ENCODE measurements around the gene ADIPOR2. TPM values are rescaled to one million over a fixed set of nuclear protein-coding genes. Genes with fewer than 3 reads are reported as not detected.

Gene ADIPOR2
- total RNA-seq, 4 donors from 2014 or later: 40.3 to 47.9 (median 43.4) TPM

GRCh38 chr12:1825382-1826102, 134.7 kb downstream of the ADIPOR2 start:
- DNase-seq (ENCODE audit: low spot score in 2 of 2): no peak
- Histone ChIP-seq H3K4me3 (no peak overlapping the region), H3K9me3 (no peaks in the 10 kb centered on the region), H3K27me3 (peaks cover 96% of the 10 kb centered on the region), H3K36me3 (no peaks in the 10 kb centered on the region), H3K27ac (no peak overlapping the region), H3K4me1 (no peaks in the 10 kb centered on the region)
- WGBS: 79% methylated on average over 7 of the region's 14 CpGs
- TF ChIP-seq POLR2A (IDR thresholded peaks at IDR 0.05): no peak
- TF ChIP-seq CTCF (IDR thresholded peaks at IDR 0.05): no peak
- TF ChIP-seq EP300 (IDR thresholded peaks at IDR 0.05): no peak
- no peak for TF ChIP-seq POLR2AphosphoS5 (IDR thresholded peaks at IDR 0.05)

GRCh38 chr12:1826401-1826800, 135.5 kb downstream of the ADIPOR2 start:
- 61% methylated on average over 13 of the region's 15 CpGs for WGBS
- TF ChIP-seq CTCF (IDR thresholded peaks at IDR 0.05) (no peak), POLR2AphosphoS5 (IDR thresholded peaks at IDR 0.05) (no peak), POLR2A (IDR thresholded peaks at IDR 0.05) (no peak), EP300 (IDR thresholded peaks at IDR 0.05) (no peak)
- no peak for DNase-seq (ENCODE audit: low spot score in 2 of 2)
- H3K27ac ChIP-seq: no peak overlapping the region
- H3K4me1 ChIP-seq: peaks cover 7% of the 10 kb centered on the region
- H3K27me3 ChIP-seq: peaks cover 96% of the 10 kb centered on the region
- H3K36me3 ChIP-seq: no peaks in the 10 kb centered on the region
- H3K4me3 ChIP-seq: no peak overlapping the region
- H3K9me3 ChIP-seq: no peaks in the 10 kb centered on the region

GRCh38 chr12:1826867-1827705, 136.2 kb downstream of the ADIPOR2 start:
- Histone ChIP-seq H3K9me3 (no peaks in the 10 kb centered on the region), H3K36me3 (no peaks in the 10 kb centered on the region), H3K4me3 (no peak overlapping the region), H3K27ac (no peak overlapping the region), H3K27me3 (peaks cover 92% of the 10 kb centered on the region), H3K4me1 (peaks cover 9% of the 10 kb centered on the region)
- 60% methylated on average over 19 of the region's 25 CpGs for WGBS
- TF ChIP-seq EP300 (IDR thresholded peaks at IDR 0.05): no peak
- no peak for TF ChIP-seq POLR2A (IDR thresholded peaks at IDR 0.05)
- TF ChIP-seq POLR2AphosphoS5 (IDR thresholded peaks at IDR 0.05): no peak
- TF ChIP-seq CTCF (IDR thresholded peaks at IDR 0.05): no peak
- DNase-seq (ENCODE audit: low spot score in 2 of 2): no peak

GRCh38 chr12:1827826-1828805, 137.2 kb downstream of the ADIPOR2 start:
- 58% methylated on average over 8 of the region's 38 CpGs for WGBS
- no peak for DNase-seq (ENCODE audit: low spot score in 2 of 2)
- Histone ChIP-seq H3K4me3 (no peak overlapping the region), H3K9me3 (no peaks in the 10 kb centered on the region), H3K27me3 (peaks cover 86% of the 10 kb centered on the region), H3K27ac (no peak overlapping the region), H3K4me1 (peaks cover 9% of the 10 kb centered on the region), H3K36me3 (no peaks in the 10 kb centered on the region)
- TF ChIP-seq POLR2AphosphoS5 (IDR thresholded peaks at IDR 0.05): no peak
- no peak for TF ChIP-seq CTCF (IDR thresholded peaks at IDR 0.05)
- no peak for TF ChIP-seq POLR2A (IDR thresholded peaks at IDR 0.05)
- no peak for TF ChIP-seq EP300 (IDR thresholded peaks at IDR 0.05)
